Measurements from ENCODE around the gene CEP131. TPM values are rescaled to one million over a fixed set of nuclear protein-coding genes. Genes with fewer than 3 reads are reported as not detected.

Gene CEP131
- 0.36 TPM in 1 of 2 replicates, not detected in the other for polyA plus RNA-seq

GRCh38 chr17:81222906-81223761 is at the start of gene CEP131:
Gene CEP131, minus strand, starts transcription at chr17:81222965. Its CDS starts 2,909 bp downstream, at chr17:81220056.

DNA sequence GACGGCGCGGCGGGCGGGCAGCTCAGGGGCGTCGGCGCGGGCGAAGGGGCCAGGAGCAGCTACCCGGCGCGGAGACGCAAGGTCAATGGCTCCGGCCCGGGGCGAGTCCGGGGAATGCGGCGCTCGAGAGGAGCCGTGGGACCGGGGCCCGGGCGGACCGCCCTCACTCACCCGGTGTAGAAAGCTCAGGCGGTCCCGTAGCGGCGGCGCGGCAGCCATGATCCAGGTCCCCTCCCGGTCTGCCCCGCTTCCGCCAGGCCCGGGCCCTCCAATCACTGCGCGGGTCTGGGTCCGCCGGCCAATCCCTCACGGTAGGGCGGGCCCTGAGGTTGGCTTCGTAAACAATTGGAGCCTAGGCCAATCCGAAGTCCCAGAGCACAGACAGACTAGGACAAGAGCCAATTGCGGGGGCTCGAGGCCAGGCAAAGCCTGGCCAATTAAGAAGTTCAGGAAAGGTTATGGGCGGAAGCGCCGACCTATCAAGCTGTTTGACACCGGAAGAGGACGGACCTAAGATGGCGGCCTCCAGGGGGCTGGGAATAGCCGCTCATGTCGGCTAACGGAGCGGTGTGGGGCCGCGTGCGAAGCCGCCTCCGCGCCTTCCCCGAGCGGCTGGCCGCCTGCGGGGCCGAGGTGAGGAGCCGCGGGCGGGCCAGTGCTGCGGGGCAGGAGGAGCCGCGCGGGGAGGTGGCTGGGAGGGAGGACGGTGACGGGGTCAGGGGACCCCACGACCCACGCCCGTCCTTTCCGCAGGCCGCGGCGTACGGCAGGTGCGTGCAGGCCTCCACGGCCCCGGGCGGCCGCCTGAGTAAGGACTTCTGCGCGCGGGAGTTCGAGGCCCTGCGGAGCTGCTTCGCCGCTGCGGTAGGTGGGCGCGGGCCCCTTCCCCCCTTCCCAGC is 16.3 kb upstream of the CEP131 start, which contains the start of the genes NDUFAF8 and TEPSIN:
TSS of gene NDUFAF8 (plus strand) at position 504 of the 899 bp plus-strand sequence. CDS start at position 550, 46 bp downstream.
TSS of gene TEPSIN (minus strand) at position 241 of the 899 bp plus-strand sequence. CDS start at position 219, 22 bp downstream.

GRCh38 chr17:81166033-81166492 is 56.7 kb downstream of the CEP131 start, which contains the start of gene AATK:
Gene AATK, minus strand, starts transcription at chr17:81166221. Its CDS starts 229 bp downstream, at chr17:81165992.

DNA sequence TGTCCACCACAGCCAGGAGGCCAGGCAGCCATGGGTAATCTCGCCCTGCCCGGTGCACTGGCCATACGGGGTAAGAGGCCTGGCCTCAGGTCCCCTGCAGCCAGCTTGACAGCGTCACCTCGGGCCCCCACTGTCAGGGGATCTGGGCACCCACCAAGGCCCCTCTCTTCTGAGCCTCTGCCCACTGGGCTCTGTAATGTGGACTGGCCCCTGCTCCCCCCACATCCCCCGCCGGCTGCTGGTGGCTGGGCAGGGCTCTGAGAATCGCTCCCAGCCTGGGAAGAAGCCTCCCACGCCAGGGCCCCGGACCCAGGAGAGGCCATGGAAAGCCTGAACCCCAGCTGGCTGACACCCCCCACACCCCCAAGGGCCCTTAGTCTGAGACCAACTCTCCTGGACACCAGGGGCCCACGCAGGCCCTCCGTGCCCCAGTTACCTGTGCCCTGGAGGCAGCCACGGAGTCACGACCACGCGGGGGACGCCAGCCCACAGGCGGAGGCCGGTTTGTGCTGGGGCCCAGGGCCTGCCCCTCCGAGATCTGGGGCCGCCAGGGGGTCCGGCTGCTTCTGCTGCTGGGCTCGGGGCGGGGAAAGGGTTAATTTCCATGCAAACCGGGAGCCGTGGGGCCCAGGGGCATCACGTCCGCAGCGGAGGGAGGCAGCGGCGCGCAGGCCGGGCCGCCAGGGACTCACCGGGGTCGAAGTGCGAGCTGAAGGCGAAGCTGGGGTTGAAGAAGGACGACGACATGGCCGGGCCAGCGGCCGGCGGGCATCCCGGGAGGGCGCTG is 57.3 kb downstream of the CEP131 start, which contains the start of gene PVALEF:
TSS of gene PVALEF (plus strand) at position 262 of the 787 bp plus-strand sequence. CDS start 15,720 bp downstream, outside the sequence.

Other genes starting within 250 kb of the CEP131 start
- 0.63 TPM in 1 of 2 replicates, not detected in the other for gene CHMP6, start 231.1 kb downstream of the CEP131 start, polyA plus RNA-seq
- gene BAIAP2, start 187.8 kb downstream of the CEP131 start, polyA plus RNA-seq: 180 and 236 TPM in 2 replicates
- not detected in 2 replicates for gene PVALEF, start 57.5 kb downstream of the CEP131 start, polyA plus RNA-seq
- gene AATK, start 56.7 kb downstream of the CEP131 start, polyA plus RNA-seq: 0.48 and 0.56 TPM in 2 replicates
- gene TEPSIN, start 16.1 kb upstream of the CEP131 start, polyA plus RNA-seq: 0.42 and 2.8 TPM in 2 replicates
- 33.9 and 55.0 TPM in 2 replicates for gene NDUFAF8, start 16.4 kb upstream of the CEP131 start, polyA plus RNA-seq
- gene SLC38A10, start 72.3 kb upstream of the CEP131 start, polyA plus RNA-seq: 5.0 and 13.6 TPM in 2 replicates
- 0.16 and 1.4 TPM in 2 replicates for gene BAHCC1, start 172.5 kb upstream of the CEP131 start, polyA plus RNA-seq